ENCODE results near the gene ALK. TPM values are rescaled to one million over a fixed set of nuclear protein-coding genes. Genes with fewer than 3 reads are reported as not detected.

The ALK gene
- total RNA-seq, 4 donors from 2014 or later: 0.19 TPM; not detected in 3

DNA sequence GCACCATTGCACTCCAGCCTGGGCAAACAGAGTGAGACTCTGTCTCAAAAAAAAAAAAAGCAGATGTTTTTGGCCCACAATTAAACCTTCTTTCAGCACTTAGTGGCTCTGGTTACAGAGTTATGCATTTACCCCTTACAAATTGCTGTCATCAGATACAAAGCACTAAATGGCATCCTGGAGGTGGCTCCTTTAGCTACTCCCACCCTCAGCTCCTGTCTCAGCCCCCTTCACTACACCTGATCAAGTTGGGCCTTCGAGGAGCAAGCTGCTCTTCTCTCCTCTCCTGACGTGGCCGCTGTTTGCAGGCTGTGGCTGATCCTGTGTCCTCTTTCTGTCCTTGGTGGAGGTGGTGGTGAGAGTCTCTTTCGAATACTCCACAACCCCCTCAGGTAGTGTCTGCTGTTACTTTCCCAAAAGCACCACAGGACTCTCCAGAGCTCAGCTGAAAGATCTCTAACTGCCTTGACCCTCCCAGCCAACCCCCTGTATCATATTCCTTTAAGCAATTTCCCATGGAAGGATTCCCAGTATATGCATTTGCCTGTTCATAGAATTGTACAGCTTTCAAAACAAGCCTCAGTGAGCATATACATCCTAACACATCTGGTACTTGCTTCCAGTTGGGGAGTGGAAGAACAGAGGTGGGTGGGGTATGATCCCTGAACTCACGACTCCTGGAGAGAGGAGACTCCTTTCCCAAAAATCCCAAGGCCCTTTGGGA, 520.3 kb downstream of the ALK start:
- intact Hi-C loops (cut with DNase I): no loop called here
- no peaks in the 10 kb centered on the region for H3K4me1 ChIP-seq
- H3K4me3 ChIP-seq: no peak overlapping the region
- TF ChIP-seq POLR2A (IDR thresholded peaks at IDR 0.05): no peak
- no peak for TF ChIP-seq CTCF (IDR thresholded peaks at IDR 0.05)
- WGBS, 2 donors: 84 to 87% methylated on average over 3 to 4 of the region's 5 CpGs
- no peaks in the 10 kb centered on the region for H3K9me3 ChIP-seq
- peaks cover 0 to 13% (median 0%) of the 10 kb centered on the region in 4 donors for H3K27me3 ChIP-seq
- H3K27ac ChIP-seq: no peak overlapping the region
- no peak for DNase-seq
- H3K36me3 ChIP-seq: no peaks in the 10 kb centered on the region

DNA sequence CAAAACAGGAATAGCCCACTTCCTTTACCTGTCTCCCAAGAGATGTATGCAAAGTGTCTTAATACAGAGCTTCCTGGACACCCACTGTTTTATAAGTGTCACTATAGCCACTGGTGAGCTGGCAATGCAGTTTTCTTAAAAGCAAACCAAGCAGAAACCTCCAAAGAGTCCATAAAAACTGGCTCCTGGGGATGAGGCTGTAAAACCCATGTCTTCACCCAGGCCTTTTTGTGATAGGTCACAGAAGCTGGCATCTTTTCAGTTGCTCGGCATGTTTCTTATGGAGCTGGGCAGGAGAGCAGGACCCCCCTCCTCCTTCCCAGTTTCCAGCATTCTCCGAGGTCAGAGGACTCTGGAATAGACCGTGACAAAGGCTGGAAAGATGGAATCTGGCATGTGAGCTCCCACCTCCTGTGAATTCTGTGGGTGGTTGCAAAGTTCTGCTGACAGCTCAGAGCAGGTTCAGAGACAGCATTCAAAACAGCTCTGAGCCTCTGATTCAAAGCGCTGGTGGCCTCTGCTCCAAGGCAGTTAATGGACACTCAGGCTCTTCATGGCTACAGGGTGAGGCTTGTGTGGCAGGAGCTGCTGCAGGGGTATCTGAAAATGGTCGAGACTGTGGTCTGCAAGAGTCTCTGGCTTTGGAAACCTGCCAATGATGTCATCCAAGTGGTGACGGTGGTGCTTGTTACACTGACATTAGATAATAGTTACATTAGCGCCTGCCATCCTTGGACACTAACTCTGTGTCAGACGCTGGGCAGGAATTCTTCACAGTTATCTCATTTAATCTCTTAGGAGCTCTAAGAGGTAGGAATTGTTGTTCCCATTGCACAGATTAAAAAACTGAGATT, 522.8 kb downstream of the ALK start:
- no peak overlapping the region for H3K4me3 ChIP-seq
- TF ChIP-seq CTCF (IDR thresholded peaks at IDR 0.05) (no peak), POLR2A (IDR thresholded peaks at IDR 0.05) (no peak)
- H3K4me1 ChIP-seq: no peaks in the 10 kb centered on the region
- H3K9me3 ChIP-seq: no peaks in the 10 kb centered on the region
- WGBS, 2 donors: 55 to 75% methylated on average over 5 to 8 of the region's 8 CpGs
- DNase-seq: no peak
- no peaks in the 10 kb centered on the region for H3K36me3 ChIP-seq
- H3K27ac ChIP-seq: no peak overlapping the region
- peaks cover 0 to 33% (median 0%) of the 10 kb centered on the region in 4 donors for H3K27me3 ChIP-seq
- intact Hi-C loops (cut with DNase I): no loop called here

DNA sequence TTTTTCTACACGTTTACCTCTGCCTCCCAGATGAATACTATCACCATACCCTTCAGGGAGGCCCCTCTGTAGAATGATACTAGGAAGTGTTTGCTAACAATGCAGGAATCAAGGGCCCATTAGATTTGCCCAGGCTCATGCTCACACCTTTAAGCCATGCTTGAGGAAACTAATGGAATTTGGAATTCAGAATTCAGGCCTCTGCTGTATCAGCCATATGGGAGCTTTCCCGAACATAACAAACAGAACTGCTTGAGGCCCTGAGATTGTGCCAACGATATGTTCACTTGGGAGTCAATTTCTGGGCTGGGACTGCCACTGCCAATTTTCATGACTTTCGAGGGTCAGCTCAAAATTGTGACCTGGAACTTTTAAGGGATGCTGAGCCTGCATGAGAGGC, 523.7 kb downstream of the ALK start:
- 53 to 67% methylated on average over 4 of the region's 4 CpGs for WGBS, 2 donors
- TF ChIP-seq CTCF (IDR thresholded peaks at IDR 0.05): no peak
- no peak for TF ChIP-seq POLR2A (IDR thresholded peaks at IDR 0.05)
- Histone ChIP-seq H3K9me3 (no peaks in the 10 kb centered on the region), H3K4me3 (no peak overlapping the region), H3K27me3 (peaks cover 0 to 37% (median 0%) of the 10 kb centered on the region in 4 donors), H3K4me1 (no peaks in the 10 kb centered on the region), H3K36me3 (no peaks in the 10 kb centered on the region), H3K27ac (no peak overlapping the region)
- intact Hi-C loops (cut with DNase I): no loop called here
- DNase-seq: no peak

GRCh38 chr2:29397039-29397438, 524.3 kb downstream of the ALK start:
- Histone ChIP-seq H3K36me3 (no peaks in the 10 kb centered on the region), H3K4me3 (no peak overlapping the region), H3K27ac (no peak overlapping the region), H3K9me3 (no peaks in the 10 kb centered on the region), H3K27me3 (peaks cover 0 to 41% (median 0%) of the 10 kb centered on the region in 4 donors), H3K4me1 (no peaks in the 10 kb centered on the region)
- no peak for DNase-seq
- intact Hi-C loops (cut with DNase I): no loop called here
- WGBS, 2 donors: 48 to 69% methylated on average over 2 of the region's 2 CpGs
- no peak for TF ChIP-seq CTCF (IDR thresholded peaks at IDR 0.05)
- no peak for TF ChIP-seq POLR2A (IDR thresholded peaks at IDR 0.05)

DNA sequence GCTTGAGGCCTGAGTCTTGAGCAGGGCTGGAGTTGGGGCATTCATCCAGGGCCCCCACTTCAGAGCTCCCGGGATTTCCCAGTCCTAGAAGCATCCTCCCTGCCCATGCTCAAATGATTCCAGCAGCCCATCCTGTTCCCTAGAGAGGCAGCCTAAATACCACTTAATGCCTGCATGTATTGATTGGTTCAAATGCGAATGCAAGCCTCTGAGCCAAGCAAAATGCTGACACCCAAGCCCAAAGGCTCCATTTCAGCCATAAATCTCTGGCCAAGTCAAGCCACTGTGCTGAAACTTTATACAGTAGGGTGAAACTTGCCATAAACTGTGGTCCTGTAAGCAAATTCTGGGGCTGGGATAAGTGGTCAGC, 526.4 kb downstream of the ALK start:
- Histone ChIP-seq H3K27ac (no peak overlapping the region), H3K9me3 (no peaks in the 10 kb centered on the region), H3K27me3 (peaks cover 0 to 47% (median 0%) of the 10 kb centered on the region in 4 donors), H3K36me3 (no peaks in the 10 kb centered on the region), H3K4me1 (no peaks in the 10 kb centered on the region), H3K4me3 (no peak overlapping the region)
- no peak for TF ChIP-seq CTCF (IDR thresholded peaks at IDR 0.05)
- TF ChIP-seq POLR2A (IDR thresholded peaks at IDR 0.05): no peak
- no peak for DNase-seq
- WGBS, 2 donors: 54 to 75% methylated on average over 2 of the region's 2 CpGs
- intact Hi-C loops (cut with DNase I): no loop called here
